ENCODE data around the gene MEG3. TPM values are rescaled to one million over a fixed set of nuclear protein-coding genes. Genes with fewer than 3 reads are reported as not detected.

Gene MEG3
- total and polyA plus RNA-seq, 2 of the 4 experiments (the other 2 are of a cell fraction): 31.5 to 556 TPM

GRCh38 chr14:100898935-100899883 is 73.3 kb downstream of the MEG3 start:
- 73% methylated on average over 7 of the region's 21 CpGs; no CpG with 5 or more reads in 1 of the 2 experiments for WGBS, 2 experiments (ENCODE audit: extremely low coverage in 2 of 2, insufficient read length in 1 of 2)
- no peak overlapping the region for H2BK120ac ChIP-seq (ENCODE audit: low read depth, low read length)
- DNase-seq (no peak), ATAC-seq (ENCODE audit: low read depth) (no peak)
- in situ Hi-C loops (cut with MboI; ENCODE audit: low sequenced_read_pairs) (no loop called here), dilution Hi-C loops (cut with HindIII; ENCODE audit: low sequenced_read_pairs, unreplicated experiment) (no loop called here), intact Hi-C loops (cut with micrococcal nuclease) (no loop called here)
- no peak overlapping the region for H3K9ac ChIP-seq (ENCODE audit: low read depth, low read length)
- H3K4me3 ChIP-seq (ENCODE audit: insufficient read depth, low read depth, low read length): no peak overlapping the region
- no peak overlapping the region for H2AFZ ChIP-seq (replicated peaks; ENCODE audit: low read length, poor library complexity)
- no peaks in the 10 kb centered on the region for H3K9me1 ChIP-seq (ENCODE audit: insufficient read depth, low read length)
- no peak overlapping the region for H3K56ac ChIP-seq (ENCODE audit: extremely low read depth, insufficient read depth, low read length)
- H3K27me3 ChIP-seq (ENCODE audit: control insufficient read depth, insufficient read depth, low read length): peaks cover 11% of the 10 kb centered on the region; the same call in 1 of the 2 replicates
- TF ChIP-seq NFE2L2 (IDR thresholded peaks at IDR 0.05; ENCODE audit: low read depth, low read length): no peak
- no peak for TF ChIP-seq CEBPB (IDR thresholded peaks at IDR 0.05; ENCODE audit: low read depth, low read length)
- no peak for TF ChIP-seq MXI1 (IDR thresholded peaks at IDR 0.05; ENCODE audit: borderline replicate concordance, low read depth, low read length)
- TF ChIP-seq RAD21 (IDR thresholded peaks at IDR 0.05; ENCODE audit: low read length): no peak
- TF ChIP-seq FOS (IDR thresholded peaks at IDR 0.05; ENCODE audit: low read depth, low read length): no peak
- TF ChIP-seq BHLHE40 (IDR thresholded peaks at IDR 0.05; ENCODE audit: low read depth, low read length): no peak
- TF ChIP-seq ELK1 (IDR thresholded peaks at IDR 0.05; ENCODE audit: borderline replicate concordance, low read depth, low read length): no peak
- no peak for TF ChIP-seq CHD1 (IDR thresholded peaks at IDR 0.05; ENCODE audit: low read depth, low read length)
- TF ChIP-seq POLR2A (IDR thresholded peaks at IDR 0.05; ENCODE audit: low read depth, low read length): no peak
- no peak for TF ChIP-seq MAZ (IDR thresholded peaks at IDR 0.05; ENCODE audit: borderline replicate concordance, low read depth, low read length)
- TF ChIP-seq, protein P1, sequence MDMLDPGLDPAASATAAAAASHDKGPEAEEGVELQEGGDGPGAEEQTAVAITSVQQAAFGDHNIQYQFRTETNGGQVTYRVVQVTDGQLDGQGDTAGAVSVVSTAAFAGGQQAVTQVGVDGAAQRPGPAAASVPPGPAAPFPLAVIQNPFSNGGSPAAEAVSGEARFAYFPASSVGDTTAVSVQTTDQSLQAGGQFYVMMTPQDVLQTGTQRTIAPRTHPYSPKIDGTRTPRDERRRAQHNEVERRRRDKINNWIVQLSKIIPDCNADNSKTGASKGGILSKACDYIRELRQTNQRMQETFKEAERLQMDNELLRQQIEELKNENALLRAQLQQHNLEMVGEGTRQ (IDR thresholded peaks at IDR 0.05; ENCODE audit: low read depth, low read length): no peak
- no peak for TF ChIP-seq MAFK (IDR thresholded peaks at IDR 0.05; ENCODE audit: low read depth, low read length)
- TF ChIP-seq CTCF (conservative IDR thresholded peaks at IDR 0.05; ENCODE audit: low read depth, low read length): no peak
- TF ChIP-seq RFX5 (IDR thresholded peaks at IDR 0.05; ENCODE audit: low read depth, low read length): no peak
- H3K4me2 ChIP-seq (ENCODE audit: low read depth, low read length): no peak overlapping the region
- no peak overlapping the region for H4K5ac ChIP-seq (ENCODE audit: low read depth, low read length)
- no peak overlapping the region for H2BK20ac ChIP-seq (ENCODE audit: low read depth, low read length)
- H3K79me1 ChIP-seq (ENCODE audit: low read depth in 1 of 2, low read length in 2 of 2): peaks cover 7 to 27% of the 10 kb centered on the region in 2 experiments; a peak in 3 of 4 replicates
- H3K4me1 ChIP-seq (ENCODE audit: control insufficient read depth, insufficient read depth, low read length): no peaks in the 10 kb centered on the region; the same call in 1 of the 2 replicates
- H3K18ac ChIP-seq (ENCODE audit: low read depth, low read length): no peak overlapping the region
- no TSS peak for BruUV-seq (replicated peaks)
- H3K23ac ChIP-seq (ENCODE audit: low read depth, low read length): no peak overlapping the region
- ChIA-PET CTCF (no interaction called here), POLR2A (ENCODE audit: unreplicated experiment) (no interaction called here)
- H3K27ac ChIP-seq (ENCODE audit: insufficient read depth, low read length): no peak overlapping the region
- no peak overlapping the region for H2BK15ac ChIP-seq (ENCODE audit: low read depth, low read length)
- no peaks in the 10 kb centered on the region for H3K9me3 ChIP-seq (ENCODE audit: control insufficient read depth, insufficient read depth, low read length)
- H2AK9ac ChIP-seq (replicated peaks; ENCODE audit: low read depth, low read length, poor library complexity): no peak overlapping the region
- H3K14ac ChIP-seq (replicated peaks; ENCODE audit: low read depth, low read length): no peak overlapping the region
- H3K4ac ChIP-seq (ENCODE audit: low read depth, low read length): no peak overlapping the region
- H2AK5ac ChIP-seq (ENCODE audit: low read depth, low read length): no peak overlapping the region
- no peak overlapping the region for H2BK5ac ChIP-seq (ENCODE audit: low read depth, low read length, poor library complexity, severe bottlenecking)
- peaks cover 36% of the 10 kb centered on the region for H4K20me1 ChIP-seq (ENCODE audit: insufficient read depth, low read length)
- H3K36me3 ChIP-seq (ENCODE audit: control insufficient read depth, insufficient read depth, low read length): peaks cover 65% of the 10 kb centered on the region
- no peak overlapping the region for H4K8ac ChIP-seq (ENCODE audit: low read depth in 2 of 2, low read length in 2 of 2)
- no peak overlapping the region for H4K91ac ChIP-seq (ENCODE audit: insufficient read depth, low read depth, low read length)
